Activated T-cell treated with anti-CD3 and anti-CD28 coated beads, Interleukin-2, amount 50 U/mL, for 1 hour (primary cell): Measurements from ENCODE around the gene ANKS1B.
"Not testable (repeated sequence)": the region's sequence is repeated elsewhere in the genome, so short reads cannot be mapped to it uniquely, and the experiment has no call there.

ENCODE experiments used
- DNase-seq: peaks from one replicate; pipeline ENCODE4 v3.0.0-alpha.2; 2020

ANKS1B gene

DNA sequence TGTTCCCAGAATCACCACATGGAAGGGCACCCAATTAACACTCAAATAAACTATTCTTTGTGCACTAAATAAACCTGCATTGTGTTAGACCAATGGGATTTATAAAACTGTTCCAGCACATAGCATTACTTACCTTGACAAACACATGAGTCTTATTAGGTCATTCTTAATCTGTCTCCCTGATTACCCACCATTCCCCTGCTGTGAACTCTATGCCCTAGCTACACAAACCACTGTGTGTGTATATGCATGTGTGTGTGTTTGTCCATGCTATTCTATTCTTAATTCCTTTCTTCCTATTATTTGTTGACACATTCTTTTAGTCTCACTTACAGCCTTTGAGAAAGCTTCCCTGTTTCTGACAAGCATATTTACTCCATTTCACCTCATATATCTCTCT lies 640.8 kb downstream of the ANKS1B start:
- no peak for DNase-seq

DNA sequence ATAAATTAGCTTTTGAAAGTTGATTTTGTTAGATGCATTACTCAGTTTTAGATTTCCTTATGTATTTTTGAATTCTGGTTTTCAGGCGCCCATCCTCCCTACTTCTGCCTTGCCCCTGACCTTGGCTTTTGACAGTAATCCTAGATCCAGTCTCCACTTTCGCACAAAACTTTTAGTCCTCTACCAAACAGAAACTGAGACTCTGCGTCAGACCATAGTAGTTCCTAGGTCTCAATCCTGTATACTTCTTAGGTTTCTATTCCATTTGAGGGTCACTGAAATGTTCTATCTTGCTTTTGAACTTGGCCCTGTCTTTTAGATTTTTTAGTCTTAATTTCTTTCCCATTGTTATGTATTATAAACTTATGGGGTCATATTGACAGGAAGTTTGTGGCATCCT lies 645.1 kb downstream of the ANKS1B start:
- DNase-seq = no peak

DNA sequence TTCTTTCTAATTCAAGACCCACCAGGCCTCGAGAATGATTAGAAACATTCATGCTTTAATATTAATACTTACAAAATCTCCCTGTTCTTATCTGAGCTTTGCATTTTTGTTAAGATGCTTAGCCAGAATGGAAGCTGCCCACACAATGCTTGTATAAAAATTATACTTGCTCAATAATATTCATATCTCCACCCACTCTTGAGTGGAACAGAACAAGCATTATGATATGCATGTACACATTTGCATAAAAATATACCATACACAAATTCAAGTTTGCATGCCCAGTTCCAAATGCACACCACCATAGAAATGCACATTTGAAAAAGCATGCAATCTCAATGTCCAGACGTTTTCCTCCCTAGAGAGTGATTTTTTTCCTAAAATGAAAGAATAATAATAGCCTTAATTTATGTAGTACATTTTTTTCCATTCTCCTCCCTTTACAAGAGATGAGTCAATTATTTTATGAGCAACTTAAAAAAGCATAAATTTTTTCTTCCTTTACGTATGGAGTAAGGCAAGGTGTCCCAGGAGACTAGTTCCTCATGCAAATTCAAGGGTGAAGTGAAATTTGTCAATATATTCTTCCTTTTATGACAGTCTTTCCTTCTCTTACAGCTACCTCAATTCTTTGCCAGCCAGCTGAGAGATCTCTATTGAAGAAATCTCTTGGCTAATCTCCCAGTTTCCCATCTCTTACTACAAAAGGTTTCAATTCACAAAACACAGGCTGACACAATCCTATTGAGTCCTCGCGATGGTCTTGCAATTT lies 650.3 kb downstream of the ANKS1B start:
- no peak for DNase-seq

DNA sequence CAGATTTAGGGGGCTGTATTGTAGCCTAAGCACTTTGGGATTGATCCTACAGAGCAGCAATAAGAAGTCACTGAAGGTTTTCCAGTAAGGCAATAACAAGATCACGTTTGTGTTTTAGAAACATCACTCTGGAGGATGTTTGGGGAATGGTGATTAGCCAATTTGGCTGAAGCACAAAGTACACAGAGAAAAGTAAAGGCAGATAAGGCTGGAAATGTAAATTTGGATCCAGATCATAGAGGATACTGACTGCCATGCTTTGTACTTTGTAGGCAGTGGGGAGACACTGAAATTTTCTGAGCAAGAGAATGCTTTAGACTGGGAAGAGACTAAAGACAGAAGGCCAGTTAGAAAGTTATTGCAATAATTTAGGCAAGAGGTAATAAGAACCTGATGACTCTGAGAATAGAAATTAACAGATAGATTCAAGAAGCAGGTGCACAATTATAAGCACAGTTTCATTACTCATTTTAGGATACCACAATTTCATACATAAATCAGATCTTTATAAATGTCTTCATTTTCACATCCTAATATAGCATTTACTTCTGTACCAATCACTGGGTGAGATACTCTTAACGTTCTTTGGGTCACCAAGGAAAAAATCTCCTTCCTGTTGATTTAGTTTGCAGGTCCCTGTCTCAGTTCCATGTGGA lies 651.7 kb downstream of the ANKS1B start:
- DNase-seq = no peak

DNA sequence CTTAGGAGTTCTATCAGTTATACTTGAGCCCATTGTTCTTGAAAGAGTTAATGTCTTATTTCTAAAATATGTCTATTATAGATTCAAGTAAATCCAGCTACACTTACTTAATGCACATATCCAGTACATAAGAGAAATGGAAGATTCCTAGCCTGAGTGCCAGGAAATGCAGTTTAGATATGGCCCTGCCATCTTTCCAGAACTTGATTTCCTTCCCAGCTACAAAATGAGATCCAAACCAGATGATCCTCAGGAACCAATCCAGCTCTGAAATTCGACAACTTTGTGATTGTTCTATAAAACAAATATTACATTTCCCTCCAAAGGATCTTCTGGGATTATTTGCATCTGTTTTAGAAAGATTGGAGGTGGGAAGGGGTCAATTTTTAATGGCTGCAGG lies 654.5 kb downstream of the ANKS1B start:
- no peak for DNase-seq

DNA sequence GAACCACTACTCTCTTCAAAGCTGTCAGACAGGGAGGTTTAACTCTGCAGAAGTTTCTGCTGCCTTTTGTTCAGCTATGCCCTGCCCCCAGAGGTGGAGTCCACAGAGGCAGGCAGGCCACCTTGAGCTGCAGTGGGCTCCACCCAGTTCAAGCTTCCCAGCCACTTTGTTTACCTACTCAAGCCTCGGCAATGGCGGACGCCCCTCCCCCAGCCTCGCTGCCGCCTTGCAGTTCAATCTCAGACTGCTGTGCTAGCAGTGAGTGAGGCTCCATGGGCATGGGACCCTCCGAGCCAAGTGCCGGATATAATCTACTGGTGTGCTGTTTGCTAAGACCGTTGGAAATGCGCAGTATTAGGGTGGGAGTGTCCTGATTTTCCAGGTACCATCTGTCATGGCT lies 663.5 kb downstream of the ANKS1B start:
- not testable (repeated sequence) for DNase-seq

DNA sequence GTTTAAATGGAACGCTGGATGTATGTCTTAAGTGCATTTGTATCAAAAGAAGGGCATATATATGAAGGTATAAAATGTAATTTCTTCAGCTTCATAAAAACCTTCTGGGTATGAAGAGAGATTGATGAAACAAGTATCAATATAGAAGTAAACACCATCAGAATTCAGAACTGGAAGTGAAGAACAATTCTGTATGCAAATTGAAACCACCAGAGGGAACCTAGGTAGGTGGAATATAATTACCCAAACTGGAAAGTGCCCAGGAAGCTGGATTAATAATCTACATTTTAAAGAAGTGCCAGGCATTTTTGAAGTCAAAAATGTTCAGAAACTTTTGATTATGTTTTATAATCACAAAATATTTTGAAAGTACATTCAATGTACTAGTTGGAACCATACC lies 673.4 kb downstream of the ANKS1B start:
- DNase-seq = no peak

DNA sequence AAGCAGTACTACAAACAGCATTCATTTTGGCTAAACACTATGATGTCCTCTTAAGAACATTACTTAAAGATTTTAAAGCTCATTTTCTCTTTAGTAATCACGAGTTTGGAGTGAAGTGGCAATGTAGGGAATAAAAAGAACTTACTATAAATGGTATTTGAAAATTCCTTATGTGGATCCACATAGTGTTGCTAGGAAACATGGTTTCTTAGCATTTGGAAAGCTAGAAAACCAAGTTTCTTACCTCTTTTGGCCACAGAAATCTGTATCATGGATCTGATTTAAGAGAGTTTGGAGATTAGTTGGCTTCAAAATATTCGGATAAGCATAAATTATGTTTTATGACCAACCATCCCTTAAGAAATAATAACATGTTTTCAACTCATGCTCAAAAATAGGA lies 674.9 kb downstream of the ANKS1B start:
- no peak for DNase-seq

DNA sequence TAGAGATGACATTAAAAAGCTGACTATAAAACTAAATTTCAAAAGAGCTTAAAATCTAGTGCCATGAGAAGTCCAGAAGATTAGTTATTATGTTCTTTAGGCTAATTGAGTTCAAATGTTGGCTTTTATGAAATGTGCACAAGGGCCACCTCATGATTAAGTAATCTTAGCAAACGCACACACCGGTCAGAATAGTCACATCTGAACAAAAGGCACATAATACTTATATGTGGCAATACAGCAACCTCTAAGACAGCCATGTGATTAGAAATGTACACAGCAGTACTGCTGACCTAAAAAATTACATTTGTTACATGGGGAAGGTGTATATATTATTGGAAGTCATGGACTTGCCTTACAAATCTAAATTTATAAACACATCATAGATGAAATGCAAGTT lies 681.9 kb downstream of the ANKS1B start:
- no peak for DNase-seq

DNA sequence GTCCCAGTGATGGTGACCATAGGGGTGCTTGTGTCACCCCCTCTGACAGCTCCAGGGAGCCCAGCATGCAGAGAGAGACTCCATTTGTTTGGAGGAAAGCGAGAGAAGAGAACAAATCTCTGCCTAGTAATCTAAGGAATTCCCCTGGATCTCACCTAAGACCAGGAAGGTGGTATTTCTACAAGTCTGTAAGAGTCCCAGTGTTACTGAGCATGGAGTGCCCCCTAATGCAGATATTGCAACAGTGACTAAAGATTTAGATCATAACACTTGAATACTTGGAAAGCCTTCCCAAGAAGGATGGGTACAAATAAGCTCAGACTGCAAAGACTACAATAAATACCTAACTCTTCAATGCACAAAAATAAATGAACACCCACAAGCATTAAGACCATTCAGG lies 697.6 kb downstream of the ANKS1B start:
- no peak for DNase-seq

DNA sequence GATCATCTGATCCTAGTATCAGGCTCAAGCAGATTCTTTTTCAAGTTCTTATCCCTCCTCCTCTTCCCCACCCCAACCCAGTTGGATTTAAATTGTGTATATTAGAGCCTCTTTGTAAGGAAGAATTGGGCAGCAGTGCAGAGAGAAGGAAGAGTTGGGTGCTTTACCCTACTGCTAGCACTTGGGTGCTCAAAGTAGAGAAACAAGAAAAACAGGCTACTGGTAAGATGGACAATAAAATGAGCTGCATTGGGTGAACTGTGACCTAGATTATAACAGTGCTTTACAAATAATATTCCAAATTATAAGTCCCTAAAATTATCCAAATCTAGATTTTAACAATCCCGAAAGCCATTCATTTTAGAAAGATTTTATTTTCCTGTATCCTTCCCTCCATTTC lies 700.6 kb downstream of the ANKS1B start:
- DNase-seq = no peak

DNA sequence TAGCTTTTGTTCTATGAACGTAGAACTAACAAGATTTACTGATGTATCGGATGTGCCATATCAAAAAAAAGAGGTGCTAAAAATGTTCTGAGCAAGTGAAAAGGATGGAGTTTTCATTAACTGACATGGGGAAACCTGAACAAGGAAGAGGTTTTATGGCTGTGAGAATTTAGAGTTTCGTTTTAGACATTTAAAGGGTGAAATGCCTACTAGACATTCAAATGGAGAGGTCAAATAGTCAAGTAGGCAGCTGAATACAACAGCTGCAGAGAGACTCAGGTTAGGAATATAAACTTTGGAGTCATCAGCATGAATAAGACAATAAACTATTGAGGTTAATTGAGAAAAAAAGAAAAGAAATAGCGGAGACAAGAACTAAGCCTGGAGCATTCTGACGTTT lies 702.1 kb downstream of the ANKS1B start:
- no peak for DNase-seq

DNA sequence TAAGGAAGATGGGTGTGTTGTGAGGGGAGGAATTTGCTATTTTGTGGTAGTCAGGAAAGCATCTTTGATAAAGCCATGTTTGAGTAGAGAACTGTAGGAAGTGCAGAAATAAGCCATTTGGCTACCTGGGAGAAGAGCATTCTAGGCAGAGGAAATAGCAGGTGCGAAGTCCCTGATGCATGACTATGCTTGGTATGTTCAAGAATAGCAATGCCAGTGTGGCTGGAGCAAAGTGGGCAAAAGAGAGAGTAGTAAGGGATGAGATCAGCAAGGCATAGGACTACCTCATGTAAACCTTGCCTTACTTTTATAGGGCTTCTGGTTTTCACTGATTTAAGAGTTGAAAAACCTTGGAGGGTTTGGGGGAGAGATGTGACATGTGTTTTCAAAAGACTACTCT lies 702.6 kb downstream of the ANKS1B start:
- DNase-seq = no peak

DNA sequence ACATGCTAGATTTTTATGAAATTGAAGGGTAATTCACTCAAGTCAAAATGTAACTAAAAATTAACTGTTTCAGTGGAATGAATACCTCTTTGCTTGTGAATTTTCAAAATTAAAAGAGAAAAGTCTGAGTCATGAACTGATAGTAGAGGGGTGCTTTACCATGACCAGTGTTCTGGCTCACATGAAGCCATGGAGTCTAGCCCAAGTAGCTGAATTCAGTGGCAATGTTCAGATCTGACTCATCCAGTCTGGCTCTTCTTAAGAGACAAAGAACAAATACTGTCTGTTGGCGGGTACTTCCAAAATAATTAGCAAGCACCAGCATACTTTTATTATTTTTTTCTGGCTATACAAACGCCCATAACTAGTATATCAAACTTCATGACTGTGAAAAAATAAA lies 703.5 kb downstream of the ANKS1B start:
- no peak for DNase-seq

DNA sequence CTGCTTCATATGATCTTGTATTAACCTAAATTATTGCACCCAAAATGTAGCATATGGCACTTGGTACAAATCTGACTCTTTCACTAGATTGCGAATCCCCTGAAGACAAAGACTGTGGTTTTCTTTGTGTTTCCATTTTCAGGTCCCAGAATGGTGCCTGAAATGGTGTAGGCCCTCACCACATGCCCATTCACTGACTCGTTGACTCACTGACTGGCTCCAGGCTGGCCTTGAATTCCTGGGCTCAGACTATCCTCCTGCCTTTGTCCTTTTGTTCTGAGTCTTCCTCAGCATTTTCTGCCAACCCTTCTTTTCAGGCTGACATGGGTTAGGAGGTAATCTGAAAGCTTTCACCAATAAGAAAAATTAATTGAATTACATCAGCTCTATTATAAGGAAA lies 705.8 kb downstream of the ANKS1B start:
- no peak for DNase-seq

DNA sequence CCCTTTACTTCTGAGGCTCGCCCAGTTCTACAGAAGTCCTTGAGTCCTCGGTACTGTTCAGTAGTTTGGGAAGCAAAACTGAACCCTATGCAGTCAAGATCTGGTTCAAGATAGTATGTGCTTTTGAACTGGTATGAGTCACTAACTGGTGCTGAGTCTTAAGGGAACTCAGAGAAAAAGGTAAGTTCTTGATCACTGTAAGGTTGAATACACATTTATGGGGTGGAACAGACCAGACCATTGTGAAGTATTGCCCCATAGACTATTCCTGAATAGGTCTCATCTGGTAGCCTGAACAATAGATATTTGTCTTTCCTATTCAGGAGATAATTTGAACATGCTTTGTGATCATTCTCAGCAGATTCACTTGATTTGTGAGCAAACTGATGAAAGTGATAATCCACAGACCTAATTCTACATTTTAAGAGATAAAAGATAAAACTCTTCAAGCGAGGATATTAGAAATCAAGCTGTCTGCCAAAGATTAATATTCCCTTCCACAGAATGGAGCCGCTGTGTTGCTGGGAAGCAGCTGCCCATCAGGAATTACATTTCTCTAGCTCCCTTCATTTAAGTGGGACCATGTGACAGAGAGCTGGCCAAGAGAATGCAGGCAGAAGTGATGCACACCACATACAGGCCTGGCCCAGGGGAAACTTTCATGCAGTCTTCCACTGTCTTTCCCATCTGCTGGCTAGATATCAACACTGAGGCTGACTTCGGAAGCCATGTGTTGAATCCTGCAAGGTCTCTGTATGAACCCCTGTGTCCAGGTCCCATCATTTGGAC lies 707.0 kb downstream of the ANKS1B start:
- DNase-seq = no peak

DNA sequence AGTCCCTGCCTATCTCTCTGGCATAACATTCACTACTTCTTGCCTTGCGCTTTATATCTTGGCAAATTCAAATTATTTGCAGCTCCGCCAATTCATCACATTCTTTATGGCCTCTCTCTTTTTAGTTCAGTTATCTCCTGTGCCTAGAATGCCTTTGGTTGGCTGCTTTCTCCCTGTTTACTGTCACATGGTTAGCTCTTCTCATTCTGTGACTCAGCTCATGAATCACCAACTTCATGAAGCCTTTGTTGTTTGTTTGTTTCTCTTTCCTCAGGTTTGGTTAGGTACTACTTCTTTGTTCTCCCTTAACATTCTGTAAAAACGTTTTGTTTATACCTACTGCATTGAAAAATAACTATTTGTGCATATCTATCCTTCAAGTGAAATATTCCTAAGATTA lies 713.7 kb downstream of the ANKS1B start:
- DNase-seq = no peak

DNA sequence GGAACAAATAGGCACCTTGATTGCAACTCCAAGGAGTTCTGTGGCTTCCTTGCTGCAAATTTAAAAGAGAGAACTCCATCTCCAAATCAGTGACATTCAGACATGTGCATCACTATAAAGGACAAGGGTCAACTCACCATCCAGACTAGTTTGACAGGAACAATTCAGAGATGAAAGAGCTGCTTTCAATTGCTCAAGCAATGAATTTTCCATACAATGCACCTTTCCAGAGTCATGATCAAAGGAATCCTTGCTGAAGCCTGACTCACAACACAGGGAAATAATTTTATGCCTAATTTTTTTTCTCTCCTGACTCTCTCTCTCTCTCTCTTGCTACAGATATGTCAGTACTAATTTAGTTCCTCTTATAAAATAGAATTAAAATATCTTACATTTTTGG lies 717.7 kb downstream of the ANKS1B start:
- no peak for DNase-seq

DNA sequence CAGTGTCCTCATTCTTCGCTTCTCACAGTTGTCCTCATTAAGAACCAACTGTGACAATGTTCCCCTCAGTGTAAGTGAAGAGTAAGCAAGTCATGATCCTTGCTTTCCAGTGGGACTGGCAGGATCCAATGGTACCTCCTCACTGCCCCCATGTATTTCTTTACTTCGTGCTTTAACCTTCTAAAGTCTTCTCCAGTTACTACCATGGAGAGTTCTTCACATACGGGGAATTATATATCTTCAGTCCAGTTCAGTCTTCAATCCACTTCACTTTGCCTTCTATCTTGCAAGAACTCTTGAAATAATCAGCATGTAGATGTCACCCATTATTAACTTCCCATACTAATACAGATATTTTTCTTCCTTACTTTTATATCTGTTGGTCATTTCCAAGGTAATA lies 719.1 kb downstream of the ANKS1B start:
- no peak for DNase-seq

DNA sequence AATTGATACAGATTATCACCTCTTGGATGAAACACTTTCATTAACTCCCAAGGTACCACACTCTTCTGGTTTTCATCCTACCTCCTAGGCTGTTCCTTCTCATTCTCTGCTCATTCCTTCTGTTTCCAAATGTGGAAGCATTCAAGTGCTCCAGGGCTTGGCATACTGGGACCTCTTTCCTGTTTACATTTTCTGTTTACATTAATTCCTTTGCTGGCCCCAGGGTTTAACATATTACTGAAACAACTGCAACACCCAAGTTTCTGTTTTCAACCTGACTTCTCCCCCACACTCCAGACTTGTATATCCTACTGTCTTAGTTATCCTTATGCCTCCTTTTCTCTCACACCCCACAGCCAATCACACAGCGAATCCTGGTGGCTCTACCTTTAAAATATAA lies 723.5 kb downstream of the ANKS1B start:
- no peak for DNase-seq

DNA sequence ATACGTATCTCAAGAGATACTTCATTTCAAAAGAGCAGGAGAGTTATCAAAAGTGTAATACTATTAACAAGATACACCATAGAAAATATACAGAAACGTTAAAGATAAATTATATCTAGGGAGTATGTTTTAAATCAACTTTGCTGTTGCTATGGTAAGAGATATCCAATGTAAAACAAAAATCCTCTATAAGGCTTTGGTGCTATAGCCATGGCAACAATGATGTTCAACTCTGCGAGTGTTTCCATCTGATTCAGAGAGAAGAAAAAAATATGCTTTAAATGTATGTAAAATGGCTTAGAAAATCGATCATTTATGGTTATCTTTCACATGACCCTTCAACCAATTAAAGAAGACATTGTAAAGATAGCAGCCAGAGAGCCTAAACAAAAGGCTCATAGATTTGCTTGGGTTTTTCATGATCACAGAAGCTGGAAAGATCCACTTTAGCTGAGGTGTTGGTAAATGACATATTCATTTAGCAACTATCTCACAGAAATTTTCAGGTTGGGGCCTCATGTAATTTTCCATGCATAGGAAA lies 724.2 kb downstream of the ANKS1B start:
- DNase-seq = no peak

DNA sequence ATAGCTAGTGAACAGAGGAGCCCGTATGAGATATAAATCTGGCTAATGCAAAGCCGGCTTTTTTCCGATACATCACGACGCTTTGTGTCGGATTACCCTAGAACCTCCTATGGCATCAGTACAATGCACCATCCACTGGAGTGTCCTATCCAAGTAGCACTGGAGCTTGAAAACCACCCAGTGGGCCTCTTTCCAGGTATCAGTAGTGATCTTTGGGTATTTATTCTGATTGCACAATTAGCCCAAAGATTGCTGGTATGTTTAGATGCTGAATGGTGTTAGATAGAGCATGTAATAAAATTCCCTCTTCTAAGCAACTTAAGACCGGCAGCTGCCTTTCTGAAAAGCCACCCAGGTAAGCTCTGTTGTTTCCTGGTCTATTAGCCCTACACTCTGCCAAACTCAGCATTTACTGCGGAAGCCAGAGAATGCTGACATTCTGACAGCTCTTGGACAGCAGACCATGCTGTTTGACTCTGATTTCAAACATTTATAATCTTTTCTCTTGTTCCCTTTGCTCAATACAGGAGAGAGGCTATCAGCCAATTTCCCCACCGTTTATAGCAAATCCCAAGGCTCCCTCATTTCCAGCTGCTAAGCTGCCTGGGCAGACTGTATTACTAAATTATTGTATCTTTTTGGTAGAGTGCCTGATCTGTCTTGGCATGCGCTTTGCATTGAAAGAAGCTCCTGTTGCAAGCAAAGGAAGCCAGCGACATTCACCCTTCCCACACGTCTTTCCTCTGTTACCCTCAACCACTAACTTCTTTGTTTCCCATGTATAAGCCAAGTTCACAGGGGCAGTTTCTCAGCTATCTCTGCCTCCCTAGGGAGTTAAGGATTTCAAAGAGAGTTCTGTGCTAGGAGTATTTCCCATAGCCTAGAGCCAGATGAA lies 725.4 kb downstream of the ANKS1B start:
- DNase-seq = no peak

DNA sequence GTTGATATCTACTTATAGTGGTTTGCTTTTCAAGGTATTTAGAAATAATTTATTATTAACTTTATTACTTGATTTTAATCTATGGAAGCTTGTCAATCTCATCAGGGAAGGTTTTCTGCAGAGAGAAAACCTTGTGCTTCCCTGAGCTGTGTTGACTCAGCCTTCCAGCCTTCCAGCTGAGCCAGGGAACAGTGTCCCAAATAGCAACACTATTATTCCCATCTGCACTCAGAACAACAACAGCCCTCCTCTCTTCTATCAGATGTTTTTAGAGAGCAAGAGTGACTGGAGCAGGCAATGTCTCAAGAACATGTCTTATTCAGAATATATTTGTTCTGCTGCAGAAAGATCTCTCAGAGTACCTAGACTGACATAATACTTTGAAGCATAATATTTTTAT lies 727.1 kb downstream of the ANKS1B start:
- DNase-seq = no peak
